Suprapubic skin (tissue), 4 donors: ENCODE results near the gene ACAD10. TPM values are rescaled to one million over a fixed set of nuclear protein-coding genes. Genes with fewer than 3 reads are reported as not detected.

Experiments used
- DNase-seq, 2 donors: peaks; one replicate each; pipeline ENCODE4 v3.0.0-alpha.2; 2019; ENCODE audit warnings: low spot score in 2 of 2
- H3K27ac ChIP-seq: fragments of 200-600 bp; sonication (generic); one replicate; pipeline ENCODE4 v1.5.1; 2019
- H3K27me3 ChIP-seq: fragments of 200-600 bp; sonication (generic); one replicate; pipeline ENCODE4 v1.5.1; 2019
- H3K36me3 ChIP-seq: fragments of 200-600 bp; sonication (generic); one replicate; pipeline ENCODE4 v1.5.1; 2019
- H3K4me1 ChIP-seq: fragments of 200-600 bp; sonication (generic); one replicate; pipeline ENCODE4 v1.5.1; 2019
- H3K4me3 ChIP-seq: fragments of 200-600 bp; sonication (generic); one replicate; pipeline ENCODE4 v1.5.1; 2019; ENCODE audit warnings: mild to moderate bottlenecking
- H3K9me3 ChIP-seq: fragments of 200-600 bp; sonication (generic); one replicate; pipeline ENCODE4 v1.5.1; 2019
- EP300 ChIP-seq: sonication (generic); formaldehyde crosslinking; IDR thresholded peaks from one replicate; pipeline ENCODE4 v1.6.1; 2017; ENCODE audit warnings: antibody characterized with exemption
- POLR2A ChIP-seq, 2 donors: fragments of 450-650 bp; IDR thresholded peaks; one replicate each; pipeline ENCODE4 v1.6.1; 2017; ENCODE audit warnings: antibody characterized with exemption in 2 of 2, mild to moderate bottlenecking in 2 of 2, moderate library complexity in 2 of 2
- POLR2AphosphoS5 ChIP-seq, 3 donors: sonication (generic); formaldehyde crosslinking; IDR thresholded peaks; one replicate each; pipeline ENCODE4 v1.6.1; 2017; ENCODE audit warnings: antibody characterized with exemption in 3 of 3
- WGBS: methylation state at CpG from one replicate; pipeline ENCODE4 v1.1.5; 2018; 5-methylcytosine and 5-hydroxymethylcytosine counted together
- total RNA-seq, 4 donors: library from RNA; depleted of rRNA; stranded (reverse); fragments of >200 nt; gene quantifications; one replicate each; pipeline ENCODE4 v1.1.0, GENCODE V29; 2016
- TF ChIP-seq, protein P1 (sequence below), 2 donors: fragments of 200-600 bp in 1 of 2; fragments of 450-650 bp in 1 of 2; sonication (generic) in 1 of 2; IDR thresholded peaks; one replicate each; pipeline ENCODE4 v1.5.1; 2016 to 2019; ENCODE audit warnings: antibody characterized with exemption in 2 of 2, mild to moderate bottlenecking in 1 of 2, moderate library complexity in 1 of 2

Gene ACAD10
- total RNA-seq, 4 donors from 2014 or later: 22.8 to 75.7 (median 26.5) TPM

- Histone ChIP-seq H3K9me3 (no peaks in the 10 kb centered on the region), H3K27me3 (no peaks in the 10 kb centered on the region), H3K27ac (no peak overlapping the region), H3K36me3 (peaks cover 65% of the 10 kb centered on the region), H3K4me1 (no peaks in the 10 kb centered on the region), H3K4me3 (no peak overlapping the region)
- 89% methylated on average over 4 of the region's 4 CpGs for WGBS
- DNase-seq: no peak
- TF ChIP-seq, protein P1, sequence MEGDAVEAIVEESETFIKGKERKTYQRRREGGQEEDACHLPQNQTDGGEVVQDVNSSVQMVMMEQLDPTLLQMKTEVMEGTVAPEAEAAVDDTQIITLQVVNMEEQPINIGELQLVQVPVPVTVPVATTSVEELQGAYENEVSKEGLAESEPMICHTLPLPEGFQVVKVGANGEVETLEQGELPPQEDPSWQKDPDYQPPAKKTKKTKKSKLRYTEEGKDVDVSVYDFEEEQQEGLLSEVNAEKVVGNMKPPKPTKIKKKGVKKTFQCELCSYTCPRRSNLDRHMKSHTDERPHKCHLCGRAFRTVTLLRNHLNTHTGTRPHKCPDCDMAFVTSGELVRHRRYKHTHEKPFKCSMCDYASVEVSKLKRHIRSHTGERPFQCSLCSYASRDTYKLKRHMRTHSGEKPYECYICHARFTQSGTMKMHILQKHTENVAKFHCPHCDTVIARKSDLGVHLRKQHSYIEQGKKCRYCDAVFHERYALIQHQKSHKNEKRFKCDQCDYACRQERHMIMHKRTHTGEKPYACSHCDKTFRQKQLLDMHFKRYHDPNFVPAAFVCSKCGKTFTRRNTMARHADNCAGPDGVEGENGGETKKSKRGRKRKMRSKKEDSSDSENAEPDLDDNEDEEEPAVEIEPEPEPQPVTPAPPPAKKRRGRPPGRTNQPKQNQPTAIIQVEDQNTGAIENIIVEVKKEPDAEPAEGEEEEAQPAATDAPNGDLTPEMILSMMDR (IDR thresholded peaks at IDR 0.05): no peak
- TF ChIP-seq EP300 (no peak), POLR2AphosphoS5 (IDR thresholded peaks at IDR 0.05) (no peak), POLR2A (IDR thresholded peaks at IDR 0.05) (no peak)
These were observed 59.4 kb downstream of the ACAD10 start for GRCh38 chr12:111745211-111745610.

DNA sequence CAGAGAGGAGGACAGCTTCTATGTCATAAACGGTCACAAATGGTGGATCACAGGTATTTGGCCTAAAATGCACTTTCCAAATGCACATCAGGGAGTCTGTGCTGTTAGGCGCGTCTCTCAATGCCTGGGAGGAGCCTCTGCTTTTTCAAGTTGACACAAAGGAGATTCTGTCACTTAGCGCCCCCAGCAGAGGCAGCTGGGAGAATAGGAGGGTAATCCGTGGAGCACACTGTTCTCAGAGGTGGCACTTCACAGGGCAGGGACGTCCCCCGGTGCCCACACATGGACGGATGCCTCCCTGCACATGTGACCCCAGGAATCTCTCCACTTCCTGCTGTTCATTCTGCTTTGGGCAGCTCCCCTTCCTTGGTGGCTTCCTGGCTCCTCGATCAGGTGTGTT is 61.5 kb downstream of the ACAD10 start:
- no peak for TF ChIP-seq POLR2AphosphoS5 (IDR thresholded peaks at IDR 0.05)
- TF ChIP-seq EP300: no peak
- TF ChIP-seq, protein P1 (IDR thresholded peaks at IDR 0.05): no peak
- TF ChIP-seq POLR2A (IDR thresholded peaks at IDR 0.05): no peak
- 80% methylated on average over 7 of the region's 9 CpGs for WGBS
- no peak for DNase-seq
- Histone ChIP-seq H3K36me3 (peaks cover 61% of the 10 kb centered on the region), H3K27ac (no peak overlapping the region), H3K9me3 (no peaks in the 10 kb centered on the region), H3K4me3 (no peak overlapping the region), H3K4me1 (no peaks in the 10 kb centered on the region), H3K27me3 (no peaks in the 10 kb centered on the region)

DNA sequence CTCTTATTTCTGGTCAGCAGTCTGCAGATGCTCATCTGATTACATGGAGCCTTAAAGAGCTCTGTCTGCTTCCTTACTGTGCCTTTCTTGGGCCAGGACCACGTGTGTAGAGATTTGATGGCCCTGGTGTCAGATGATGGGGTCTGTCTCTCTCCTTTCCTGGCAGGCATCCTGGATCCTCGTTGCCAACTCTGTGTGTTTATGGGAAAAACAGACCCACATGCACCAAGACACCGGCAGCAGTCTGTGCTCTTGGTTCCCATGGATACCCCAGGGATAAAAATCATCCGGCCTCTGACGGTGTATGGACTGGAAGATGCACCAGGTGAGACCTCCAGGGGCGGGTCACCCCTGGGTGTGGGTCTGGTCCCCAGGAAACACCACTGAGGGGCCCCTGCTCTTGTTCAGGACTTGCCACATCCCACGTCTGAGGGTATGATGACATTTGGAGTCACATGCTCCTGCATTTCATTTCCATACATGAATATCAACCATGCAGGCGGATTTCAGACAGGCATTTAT is 62.4 kb downstream of the ACAD10 start:
- 69% methylated on average over 8 of the region's 8 CpGs for WGBS
- DNase-seq: no peak
- Histone ChIP-seq H3K27me3 (no peaks in the 10 kb centered on the region), H3K4me3 (no peak overlapping the region), H3K36me3 (peaks cover 57% of the 10 kb centered on the region), H3K27ac (no peak overlapping the region), H3K9me3 (no peaks in the 10 kb centered on the region), H3K4me1 (no peaks in the 10 kb centered on the region)
- TF ChIP-seq POLR2AphosphoS5 (IDR thresholded peaks at IDR 0.05) (no peak), POLR2A (IDR thresholded peaks at IDR 0.05) (no peak), EP300 (no peak)
- TF ChIP-seq, protein P1 (IDR thresholded peaks at IDR 0.05): no peak

- Histone ChIP-seq H3K36me3 (peaks cover 57% of the 10 kb centered on the region), H3K9me3 (no peaks in the 10 kb centered on the region), H3K27me3 (no peaks in the 10 kb centered on the region), H3K4me1 (no peaks in the 10 kb centered on the region), H3K27ac (no peak overlapping the region), H3K4me3 (no peak overlapping the region)
- no peak for TF ChIP-seq POLR2AphosphoS5 (IDR thresholded peaks at IDR 0.05)
- no peak for TF ChIP-seq POLR2A (IDR thresholded peaks at IDR 0.05)
- TF ChIP-seq EP300: no peak
- TF ChIP-seq, protein P1 (IDR thresholded peaks at IDR 0.05): no peak
- WGBS: 87% methylated on average over 7 of the region's 7 CpGs
- no peak for DNase-seq
These were observed 63.0 kb downstream of the ACAD10 start for GRCh38 chr12:111748867-111749266.

GRCh38 chr12:111749391-111749790 is 63.5 kb downstream of the ACAD10 start:
- TF ChIP-seq EP300 (no peak), POLR2AphosphoS5 (IDR thresholded peaks at IDR 0.05) (no peak), POLR2A (IDR thresholded peaks at IDR 0.05) (no peak)
- TF ChIP-seq, protein P1 (IDR thresholded peaks at IDR 0.05): no peak
- 88% methylated on average over 4 of the region's 4 CpGs for WGBS
- Histone ChIP-seq H3K4me1 (peaks cover under 1% of the 10 kb centered on the region), H3K4me3 (no peak overlapping the region), H3K36me3 (peaks cover 52% of the 10 kb centered on the region), H3K9me3 (no peaks in the 10 kb centered on the region), H3K27ac (no peak overlapping the region), H3K27me3 (no peaks in the 10 kb centered on the region)
- no peak for DNase-seq
